ENCODE data around the gene UGCG.
"Not testable (repeated sequence)": the region's sequence is repeated elsewhere in the genome, so short reads cannot be mapped to it uniquely, and the experiment has no call there.

UGCG gene

GRCh38 chr9:111890867-111891266 is 5.7 kb upstream of the UGCG start:
- not testable (repeated sequence) for DNase-seq (ENCODE audit: low read depth, low spot score)

GRCh38 chr9:111891910-111892499 is 4.6 kb upstream of the UGCG start:
- DNase-seq (ENCODE audit: low read depth, low spot score): no peak

- DNase-seq (ENCODE audit: low read depth, low spot score): no peak
Observed at GRCh38 chr9:111896942-111897600, 457 bp downstream of the UGCG start.

GRCh38 chr9:111897601-111898137 is 1.1 kb downstream of the UGCG start:
- no peak for DNase-seq (ENCODE audit: low read depth, low spot score)

GRCh38 chr9:111898331-111899096 is 1.9 kb downstream of the UGCG start:
- no peak for DNase-seq (ENCODE audit: low read depth, low spot score)

GRCh38 chr9:111900151-111900857 is 3.7 kb downstream of the UGCG start:
- no peak for DNase-seq (ENCODE audit: low read depth, low spot score)

- DNase-seq (ENCODE audit: low read depth, low spot score): no peak
Observed at GRCh38 chr9:111900858-111901612, 4.4 kb downstream of the UGCG start.

GRCh38 chr9:111902391-111903139 is 6.0 kb downstream of the UGCG start:
- DNase-seq (ENCODE audit: low read depth, low spot score): no peak

GRCh38 chr9:111903535-111903934 is 6.9 kb downstream of the UGCG start:
- DNase-seq (ENCODE audit: low read depth, low spot score): not testable (repeated sequence)

- DNase-seq (ENCODE audit: low read depth, low spot score): no peak
Observed at GRCh38 chr9:111904026-111904425, 7.4 kb downstream of the UGCG start.

- no peak for DNase-seq (ENCODE audit: low read depth, low spot score)
Observed at GRCh38 chr9:111904891-111905291, 8.3 kb downstream of the UGCG start.

GRCh38 chr9:111907147-111907546 is 10.5 kb downstream of the UGCG start:
- no peak for DNase-seq (ENCODE audit: low read depth, low spot score)

GRCh38 chr9:111909444-111909843 is 12.8 kb downstream of the UGCG start:
- no peak for DNase-seq (ENCODE audit: low read depth, low spot score)

- no peak for DNase-seq (ENCODE audit: low read depth, low spot score)
Observed at GRCh38 chr9:111910428-111910827, 13.8 kb downstream of the UGCG start.

GRCh38 chr9:111913159-111913558 is 16.5 kb downstream of the UGCG start:
- no peak for DNase-seq (ENCODE audit: low read depth, low spot score)

GRCh38 chr9:111914749-111915424 is 18.3 kb downstream of the UGCG start:
- DNase-seq (ENCODE audit: low read depth, low spot score): no peak

GRCh38 chr9:111915425-111915758 is 18.8 kb downstream of the UGCG start:
- DNase-seq (ENCODE audit: low read depth, low spot score): no peak

- no peak for DNase-seq (ENCODE audit: low read depth, low spot score)
Observed at GRCh38 chr9:111916234-111916645, 19.6 kb downstream of the UGCG start.

GRCh38 chr9:111917201-111917600 is 20.6 kb downstream of the UGCG start:
- no peak for DNase-seq (ENCODE audit: low read depth, low spot score)

GRCh38 chr9:111917980-111918379 is 21.4 kb downstream of the UGCG start:
- no peak for DNase-seq (ENCODE audit: low read depth, low spot score)
